HL-60 (cell line): Measurements from ENCODE around the gene THBS3.

Experiments
- DNase-seq, 2 experiments: peaks; one replicate each; pipeline ENCODE4 v3.0.0-alpha.2; 2010 to 2020; ENCODE audit warnings: low read depth in 1 of 2, low spot score in 1 of 2
- H3K27ac ChIP-seq: fragments of 250-450 bp; sonication (Bioruptor Pico); replicated peaks from 2 replicates; pipeline ENCODE4 v1.5.1; 2020; ENCODE audit warnings: mild to moderate bottlenecking, moderate library complexity
- H3K27me3 ChIP-seq: fragments of 250-450 bp; sonication (Bioruptor Pico); 2 replicates; pipeline ENCODE4 v1.5.1; 2021; ENCODE audit warnings: mild to moderate bottlenecking, moderate library complexity; ENCODE audit not compliant: insufficient read depth, poor library complexity, severe bottlenecking
- H3K4me3 ChIP-seq: replicated peaks from 2 replicates; pipeline ENCODE4 v1.5.1; 2011; ENCODE audit warnings: mild to moderate bottlenecking, control low read depth, low read length; ENCODE audit not compliant: insufficient read depth
- CTCF ChIP-seq: IDR thresholded peaks from one replicate; pipeline ENCODE4 v1.5.1; 2011; ENCODE audit warnings: low read length, control low read depth, inconsistent platforms; ENCODE audit not compliant: insufficient read depth
- GABPA ChIP-seq: IDR thresholded peaks from 2 replicates; pipeline ENCODE4 v1.6.1; 2012; ENCODE audit warnings: low read depth
- POLR2AphosphoS5 ChIP-seq: IDR thresholded peaks from 2 replicates; pipeline ENCODE4 v1.6.1; 2012; ENCODE audit warnings: low read depth
- REST ChIP-seq: IDR thresholded peaks from 2 replicates; pipeline ENCODE4 v1.6.1; 2012; ENCODE audit warnings: low read depth; ENCODE audit not compliant: insufficient replicate concordance
- SPI1 ChIP-seq: IDR thresholded peaks from 2 replicates; pipeline ENCODE4 v1.6.1; 2012; ENCODE audit warnings: low read depth, mild to moderate bottlenecking, borderline replicate concordance

Gene THBS3

GRCh38 chr1:155176544-155177071 lies 31.1 kb downstream of the THBS3 start:
- H3K4me3 ChIP-seq, result no peak overlapping the region
- H3K27me3 ChIP-seq, result no peaks in the 10 kb centered on the region
- H3K27ac ChIP-seq, result no peak overlapping the region
- peak in 1 of 2 experiments; percentile 86 for DNase-seq
- peak; percentile 98 for TF ChIP-seq CTCF
- no peak for TF ChIP-seq POLR2AphosphoS5

GRCh38 chr1:155175927-155176371 lies 31.7 kb downstream of the THBS3 start:
- DNase-seq, result peak in 1 of 2 experiments; percentile 71
- H3K27ac ChIP-seq, result no peak overlapping the region
- H3K27me3 ChIP-seq, result no peaks in the 10 kb centered on the region
- no peak for TF ChIP-seq SPI1
- TF ChIP-seq POLR2AphosphoS5, result no peak
- TF ChIP-seq CTCF, result peak; percentile 13
- TF ChIP-seq REST, result no peak
- TF ChIP-seq GABPA, result no peak
- H3K4me3 ChIP-seq, result no peak overlapping the region

GRCh38 chr1:155175281-155175926 lies 32.3 kb downstream of the THBS3 start:
- Histone ChIP-seq H3K27ac (no peak overlapping the region), H3K27me3 (no peaks in the 10 kb centered on the region), H3K4me3 (no peak overlapping the region)
- DNase-seq, result no peak
- TF ChIP-seq REST (no peak), SPI1 (no peak), CTCF (no peak), POLR2AphosphoS5 (no peak), GABPA (no peak)
